ENCODE results near the gene TBX2. TPM values are rescaled to one million over a fixed set of nuclear protein-coding genes. Genes with fewer than 3 reads are reported as not detected.
A peak's percentile ranks its signal among the peaks of the same experiment; 100 is the strongest.
"Not testable (repeated sequence)": the region's sequence is repeated elsewhere in the genome, so short reads cannot be mapped to it uniquely, and the experiment has no call there.

The TBX2 gene
- total and polyA plus RNA-seq, 9 of the 15 experiments (the other 6 are each of a cell fraction or from before 2014, with no cell fraction given), result 0.18 TPM; not detected in 8

- not testable (repeated sequence) for H3K4me1 ChIP-seq (replicated peaks in 1 of 2; ENCODE audit: control insufficient read depth in 2 of 2, insufficient read depth in 2 of 2, low read length in 2 of 2); H3K36me3 ChIP-seq (ENCODE audit: control insufficient read depth, insufficient read depth, low read length)
- in situ Hi-C loops (cut with MboI), result loop anchor here (10.0 to 25.0 kb wide), 2 partner anchors 415 to 682 kb away; no protein-coding TSS in a partner anchor
These were observed 30.2 kb downstream of the TBX2 start for GRCh38 chr17:61429831-61430230.

More at GRCh38 chr17:61429831-61430230, 30.2 kb downstream of the TBX2 start:
- H3K79me2 ChIP-seq (ENCODE audit: control insufficient read depth, insufficient read depth, low read length); CTCF ChIA-PET (ENCODE audit: low intra/inter-chr PET ratio); H3K9me1 ChIP-seq (ENCODE audit: control insufficient read depth, insufficient read depth, low read length); H3K9ac ChIP-seq (ENCODE audit: insufficient read depth in 1 of 2, low read depth in 2 of 2, low read length in 2 of 2); POLR2A ChIA-PET; H4K20me1 ChIP-seq (replicated peaks; ENCODE audit: control insufficient read depth, insufficient read depth, low read length); H3K9me3 ChIP-seq (replicated peaks; ENCODE audit: control insufficient read depth, insufficient read depth, low read depth, low read length); H3K27me3 ChIP-seq (ENCODE audit: control insufficient read depth in 2 of 2, insufficient read depth in 2 of 2, low read length in 2 of 2); H3K4me2 ChIP-seq (ENCODE audit: insufficient read depth, low read length); H2AFZ ChIP-seq (ENCODE audit: low read depth, low read length); DNase-seq (ENCODE audit: extremely low read depth in 1 of 4, low spot score in 3 of 4); H3K27ac ChIP-seq (ENCODE audit: extremely low read depth, low read depth, low read length); intact Hi-C loops (cut with micrococcal nuclease); FAIRE-seq; ATAC-seq; BruUV-seq (replicated peaks); H3K4me3 ChIP-seq: not testable (repeated sequence)
- TF ChIP-seq ZBTB11 (CRISPR knock-in tag; IDR thresholded peaks at IDR 0.05), result peak in 1 of 3 experiments; percentile 93; a peak in 2 of 6 replicates
- WGBS (ENCODE audit: insufficient coverage, low coverage, missing lambda C conversion rate), result 24% methylated on average over 6 of the region's 6 CpGs
